ENCODE data around the gene TIAM1.

GRCh38 chr21:31087639-31088473 is 256.2 kb downstream of the TIAM1 start:
- TF ChIP-seq, protein P1, sequence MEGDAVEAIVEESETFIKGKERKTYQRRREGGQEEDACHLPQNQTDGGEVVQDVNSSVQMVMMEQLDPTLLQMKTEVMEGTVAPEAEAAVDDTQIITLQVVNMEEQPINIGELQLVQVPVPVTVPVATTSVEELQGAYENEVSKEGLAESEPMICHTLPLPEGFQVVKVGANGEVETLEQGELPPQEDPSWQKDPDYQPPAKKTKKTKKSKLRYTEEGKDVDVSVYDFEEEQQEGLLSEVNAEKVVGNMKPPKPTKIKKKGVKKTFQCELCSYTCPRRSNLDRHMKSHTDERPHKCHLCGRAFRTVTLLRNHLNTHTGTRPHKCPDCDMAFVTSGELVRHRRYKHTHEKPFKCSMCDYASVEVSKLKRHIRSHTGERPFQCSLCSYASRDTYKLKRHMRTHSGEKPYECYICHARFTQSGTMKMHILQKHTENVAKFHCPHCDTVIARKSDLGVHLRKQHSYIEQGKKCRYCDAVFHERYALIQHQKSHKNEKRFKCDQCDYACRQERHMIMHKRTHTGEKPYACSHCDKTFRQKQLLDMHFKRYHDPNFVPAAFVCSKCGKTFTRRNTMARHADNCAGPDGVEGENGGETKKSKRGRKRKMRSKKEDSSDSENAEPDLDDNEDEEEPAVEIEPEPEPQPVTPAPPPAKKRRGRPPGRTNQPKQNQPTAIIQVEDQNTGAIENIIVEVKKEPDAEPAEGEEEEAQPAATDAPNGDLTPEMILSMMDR (IDR thresholded peaks at IDR 0.05), result no peak
- TF ChIP-seq POLR2A (IDR thresholded peaks at IDR 0.05), result no peak
- no peak for TF ChIP-seq POLR2AphosphoS5 (IDR thresholded peaks at IDR 0.05)
- no peak for TF ChIP-seq EP300 (IDR thresholded peaks at IDR 0.05)

Data from gastroesophageal sphincter (tissue), 3 donors.